HG03565 (cell line): ENCODE data around the gene GTF2I.
"Not testable (repeated sequence)": the region's sequence is repeated elsewhere in the genome, so short reads cannot be mapped to it uniquely, and the experiment has no call there.

Source experiments
- ATAC-seq: cut with Tn5 transposase; IDR thresholded peaks from one replicate; pipeline ENCODE4 v1.9.1; 2021; ENCODE audit warnings: mild to moderate bottlenecking, moderate library complexity; ENCODE audit not compliant: unreplicated experiment

Gene GTF2I

DNA sequence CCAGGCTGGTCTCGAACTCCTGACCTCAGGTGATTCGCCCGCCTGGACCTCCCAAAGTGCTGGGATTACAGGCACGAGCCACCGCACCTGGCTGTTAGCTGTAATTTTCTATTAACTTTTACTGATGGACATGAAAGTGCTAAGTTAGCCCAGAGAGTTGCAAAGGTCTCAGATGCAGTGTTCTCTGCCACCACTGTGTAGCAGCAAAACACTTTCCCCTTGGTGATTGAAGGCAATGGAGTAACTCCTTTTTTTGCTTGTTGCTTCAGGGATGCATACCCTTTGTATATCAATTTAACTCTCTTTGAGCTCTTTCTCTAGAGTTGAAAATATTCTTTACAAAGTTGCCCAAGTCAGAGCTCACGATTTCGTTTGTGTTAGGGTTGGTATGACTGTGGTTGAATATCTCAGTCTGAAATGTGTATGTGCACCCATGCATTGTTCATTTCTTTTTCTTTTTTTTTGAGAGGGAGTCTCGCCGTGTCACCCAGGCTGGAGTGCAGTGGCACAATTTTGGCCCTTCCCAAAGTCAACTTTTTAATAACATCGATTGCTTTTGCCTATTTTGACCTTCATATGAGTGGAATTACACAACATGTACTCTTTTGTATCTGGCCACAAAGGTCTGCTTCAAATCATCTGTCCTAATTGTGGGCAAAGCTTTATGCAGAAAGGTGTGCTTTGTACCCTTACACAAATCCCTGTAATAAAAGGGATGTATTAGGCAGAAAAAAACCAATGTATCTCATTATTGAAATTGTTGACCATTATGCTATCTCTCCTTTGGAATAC, 52.6 kb downstream of the GTF2I start:
- ATAC-seq = no peak

DNA sequence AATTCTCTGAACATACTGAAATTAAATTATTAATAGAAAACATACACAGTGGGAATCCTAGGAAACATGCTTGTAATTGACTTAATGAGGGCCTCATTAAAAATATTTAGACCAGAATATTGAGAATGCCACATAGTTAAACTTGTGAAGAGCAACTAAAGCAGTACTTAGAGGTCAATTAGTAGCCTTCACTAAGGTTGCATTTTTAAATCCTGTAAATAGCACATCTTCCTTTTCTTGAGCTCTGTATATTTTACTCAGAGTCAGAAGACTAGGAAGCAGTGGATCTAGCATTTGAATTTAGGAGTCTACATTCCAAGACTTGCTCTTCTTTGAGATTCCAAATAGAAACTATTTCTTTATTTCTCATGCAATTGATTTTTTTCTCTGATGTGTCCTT, 56.0 kb downstream of the GTF2I start:
- ATAC-seq = no peak

DNA sequence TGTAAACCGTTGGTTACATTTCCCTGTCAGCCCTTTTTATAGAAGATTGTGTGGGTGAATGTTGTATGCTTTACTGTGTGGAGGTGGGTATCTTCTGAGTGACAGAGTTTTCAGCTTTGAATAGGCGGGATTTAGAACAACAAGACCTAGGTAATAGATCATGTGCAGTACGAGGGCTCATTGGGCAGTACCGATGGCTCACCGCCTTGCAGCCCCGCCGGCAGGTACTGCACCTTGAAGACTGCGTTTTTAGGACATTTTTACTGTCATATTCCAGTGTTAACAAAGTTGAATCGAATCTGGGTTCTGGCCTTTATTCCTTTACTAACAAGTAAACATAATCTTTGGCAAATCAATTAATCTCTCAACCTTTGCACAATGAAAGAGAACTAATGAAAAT, 60.4 kb downstream of the GTF2I start:
- no peak for ATAC-seq

DNA sequence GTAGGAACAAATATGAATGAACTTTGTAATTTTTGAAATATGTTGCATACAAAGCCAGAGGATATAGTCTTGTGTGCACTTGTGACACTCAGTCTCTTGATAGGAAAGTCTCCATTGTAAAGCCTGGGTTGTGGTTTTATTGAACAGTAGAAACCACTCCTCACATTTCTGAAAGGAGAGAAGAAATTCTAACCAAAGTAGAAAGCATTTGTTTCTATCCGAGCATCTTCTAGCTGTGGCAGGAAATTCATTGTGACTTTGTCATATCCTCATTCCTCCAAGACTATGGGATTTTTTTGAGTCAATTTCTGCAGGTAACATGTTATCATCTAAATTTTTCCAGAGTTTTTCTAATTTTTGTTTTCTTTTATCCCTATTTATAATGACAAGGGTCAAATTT, 60.8 kb downstream of the GTF2I start:
- ATAC-seq = no peak

DNA sequence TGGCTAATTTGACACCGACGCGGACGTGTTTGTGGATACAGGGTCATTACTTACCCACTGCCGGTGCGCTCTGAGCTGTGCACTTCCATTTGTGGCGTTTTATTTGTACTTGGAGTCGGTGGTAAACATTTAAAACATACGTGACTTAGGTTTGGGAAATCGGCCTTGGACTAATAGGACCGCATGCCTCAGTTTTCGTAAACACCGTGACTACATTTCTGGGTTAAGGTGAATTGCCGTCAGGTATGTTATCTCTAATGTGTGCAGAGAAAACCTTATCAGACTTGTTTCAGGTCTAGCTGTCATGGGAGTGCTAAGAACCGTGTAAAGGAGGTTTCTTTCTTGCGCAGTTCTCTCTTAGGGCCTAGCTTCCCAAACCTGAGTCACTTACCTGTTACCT, 64.6 kb downstream of the GTF2I start:
- no peak for ATAC-seq

DNA sequence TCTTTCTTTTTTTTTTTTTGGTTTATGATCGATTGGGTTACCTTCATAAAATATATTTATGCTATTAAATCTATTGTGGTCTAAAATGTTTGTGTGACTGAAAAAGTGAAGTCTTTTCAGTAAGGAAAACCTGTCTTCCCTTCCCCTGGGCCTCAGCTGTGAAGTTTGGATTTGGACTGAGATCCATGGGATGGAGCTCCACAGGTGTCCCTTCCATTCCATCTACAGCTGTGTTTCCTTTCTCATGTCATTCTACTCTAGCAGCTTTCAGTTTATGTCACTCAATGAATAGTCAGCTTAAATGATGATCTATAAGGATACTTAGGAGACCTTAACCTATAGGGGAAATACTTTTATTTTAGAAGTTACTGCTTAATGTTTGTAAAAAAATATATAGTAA, 68.3 kb downstream of the GTF2I start:
- no peak for ATAC-seq

DNA sequence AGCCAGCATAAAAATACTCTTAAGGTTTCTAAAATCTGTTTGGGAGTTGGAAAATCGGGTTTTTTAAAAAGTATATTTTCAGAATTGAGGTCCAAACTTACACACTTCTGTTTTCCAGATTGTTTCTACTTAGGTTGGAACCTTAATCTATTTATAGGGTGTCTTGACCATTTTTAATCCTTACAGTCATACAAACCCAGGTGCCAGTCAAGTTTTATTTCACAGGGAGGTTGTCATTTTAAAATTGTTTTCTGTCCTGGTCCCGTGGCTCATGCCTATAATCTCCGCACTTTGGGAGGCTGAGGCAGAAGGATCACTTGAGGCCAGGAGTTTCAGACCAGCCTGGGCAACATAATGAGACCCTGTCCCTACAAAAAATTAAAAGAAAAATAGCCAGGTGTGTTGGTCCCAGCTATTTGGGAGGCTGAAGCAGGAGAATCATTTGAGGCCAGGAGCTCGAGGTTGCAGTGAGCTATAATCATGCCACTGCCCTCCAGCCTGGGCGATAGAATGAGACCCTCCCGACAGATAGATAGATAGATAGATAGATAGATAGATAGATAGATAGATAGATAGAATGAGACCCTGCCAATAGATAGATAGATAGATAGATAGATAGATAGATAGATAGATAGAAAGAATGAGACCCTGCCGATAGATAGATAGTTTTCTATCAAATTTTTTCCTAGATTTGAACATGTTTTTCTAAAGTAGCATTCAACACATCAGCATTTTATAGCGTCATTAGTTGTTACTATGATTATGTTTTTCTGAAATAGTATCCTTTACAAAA, 69.0 kb downstream of the GTF2I start:
- no peak for ATAC-seq

DNA sequence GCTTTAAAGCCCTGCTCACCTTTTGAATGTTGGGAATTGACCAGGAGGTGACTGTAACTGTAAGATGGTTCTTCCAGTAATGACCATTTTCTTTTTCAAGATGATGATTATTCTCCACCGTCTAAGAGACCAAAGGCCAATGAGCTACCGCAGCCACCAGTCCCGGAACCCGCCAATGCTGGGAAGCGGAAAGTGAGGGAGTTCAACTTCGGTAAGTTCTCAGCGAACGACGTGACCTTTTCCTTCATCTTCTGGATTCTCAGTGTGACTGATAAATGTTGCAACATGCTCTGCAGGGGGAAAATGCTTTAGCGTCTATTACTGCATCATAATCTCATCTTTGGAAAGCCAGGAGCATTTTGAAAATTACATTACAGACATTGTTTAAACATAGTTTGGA, 71.2 kb downstream of the GTF2I start:
- ATAC-seq = not testable (repeated sequence)

DNA sequence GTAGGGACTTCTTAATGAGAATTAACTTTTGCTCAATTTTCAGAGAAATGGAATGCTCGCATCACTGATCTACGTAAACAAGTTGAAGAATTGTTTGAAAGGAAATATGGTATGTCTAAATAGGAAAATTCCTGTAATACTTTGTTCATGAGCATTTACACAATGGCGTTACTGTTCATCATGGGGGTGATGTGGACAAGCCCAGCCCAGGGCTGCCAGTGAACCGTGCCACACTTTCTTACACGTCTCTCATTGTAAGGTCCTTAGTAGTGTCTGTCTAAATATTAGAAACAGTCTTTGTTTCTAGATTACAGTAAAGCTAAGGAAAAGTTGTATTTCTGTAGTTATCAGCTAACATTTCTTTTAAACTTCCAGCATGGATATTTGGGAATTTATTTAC, 72.7 kb downstream of the GTF2I start:
- ATAC-seq = not testable (repeated sequence)

DNA sequence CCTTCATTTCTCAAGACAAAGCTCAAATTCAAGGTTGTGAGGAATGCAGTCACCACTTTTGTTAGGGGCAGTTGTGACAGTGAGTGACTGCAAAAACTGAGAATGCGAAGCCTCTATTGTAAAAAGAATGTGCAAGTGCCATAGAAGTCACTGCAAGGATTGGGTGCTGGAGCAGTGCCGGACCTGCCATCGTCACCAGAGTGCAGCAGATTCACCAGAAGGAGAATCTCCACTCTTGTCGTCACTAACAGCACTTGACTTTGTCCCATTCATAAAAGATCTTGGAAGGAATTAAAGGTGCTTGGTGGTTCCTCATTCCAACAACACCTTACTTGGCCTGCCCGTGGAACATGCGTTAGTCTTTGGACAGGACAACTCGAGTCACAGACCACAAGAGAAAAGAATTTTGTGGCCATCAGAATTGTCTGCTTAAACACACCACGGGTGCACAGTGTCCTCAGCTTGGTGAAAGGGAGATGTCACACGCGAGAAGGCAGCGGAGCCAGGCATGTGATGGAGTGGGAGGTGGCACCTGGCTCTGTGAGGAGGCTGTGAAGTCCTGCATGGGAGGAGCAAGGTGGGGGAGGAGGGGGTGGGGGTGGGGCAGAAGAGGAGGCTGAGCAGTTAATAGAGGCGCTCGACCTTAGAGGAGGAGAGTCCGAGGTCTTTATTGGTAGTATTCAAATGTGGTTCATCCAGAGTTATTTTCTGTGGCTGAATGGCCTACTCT, 82.6 kb downstream of the GTF2I start:
- not testable (repeated sequence) for ATAC-seq

DNA sequence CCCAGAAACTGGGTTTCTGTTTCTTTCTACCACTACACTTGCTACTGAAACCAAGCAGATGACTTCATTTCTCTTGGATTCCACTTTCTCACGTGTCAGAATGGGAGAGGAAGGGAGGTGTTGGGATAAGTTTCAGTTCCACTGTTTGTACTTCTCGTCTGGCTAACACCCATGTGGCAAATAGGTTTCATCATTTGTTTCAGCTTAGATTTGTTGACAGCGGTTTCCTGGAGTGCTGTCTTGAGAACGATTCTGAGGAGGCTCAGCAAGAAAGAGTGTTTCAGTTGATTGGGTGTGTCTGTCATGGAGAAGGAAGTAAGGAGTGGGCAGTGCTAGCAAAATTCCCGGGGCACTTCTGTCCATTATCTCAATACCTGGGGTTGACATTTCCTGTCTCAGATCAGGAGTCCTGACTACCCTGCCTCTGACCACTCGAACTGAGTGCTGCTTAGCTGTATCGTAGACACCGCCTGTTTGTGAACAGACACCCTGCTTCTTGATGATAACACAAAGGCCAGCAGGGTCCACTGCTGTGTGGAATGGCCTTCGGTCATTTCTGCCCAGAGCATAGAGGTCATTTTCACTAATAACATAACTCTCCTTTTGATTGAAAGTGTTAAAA, 86.5 kb downstream of the GTF2I start:
- ATAC-seq = not testable (repeated sequence)

DNA sequence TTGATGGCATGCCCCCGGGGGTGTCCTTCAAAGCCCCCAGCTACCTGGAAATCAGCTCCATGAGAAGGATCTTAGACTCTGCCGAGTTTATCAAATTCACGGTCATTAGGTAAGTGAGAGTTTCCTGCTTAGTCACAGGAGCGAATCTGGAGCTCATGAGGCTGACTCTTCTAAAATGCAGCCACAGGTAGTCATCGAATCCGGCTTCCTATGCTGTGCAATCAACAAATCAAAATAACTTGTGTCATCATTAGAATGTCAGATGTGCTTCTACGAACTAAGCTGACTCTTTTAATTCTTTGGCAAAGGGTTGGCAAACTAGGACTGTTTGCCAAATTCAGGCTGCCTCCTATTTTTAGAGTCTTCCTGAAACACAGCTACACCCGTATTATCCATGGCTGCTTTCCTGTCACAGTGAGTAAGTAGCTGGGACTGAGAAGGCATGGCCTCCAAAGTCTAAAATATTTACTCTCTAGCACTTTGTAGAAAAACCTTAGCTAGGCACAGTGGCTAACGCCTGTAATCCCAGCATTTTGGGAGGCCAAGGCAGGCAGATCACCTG, 96.5 kb downstream of the GTF2I start:
- not testable (repeated sequence) for ATAC-seq

DNA sequence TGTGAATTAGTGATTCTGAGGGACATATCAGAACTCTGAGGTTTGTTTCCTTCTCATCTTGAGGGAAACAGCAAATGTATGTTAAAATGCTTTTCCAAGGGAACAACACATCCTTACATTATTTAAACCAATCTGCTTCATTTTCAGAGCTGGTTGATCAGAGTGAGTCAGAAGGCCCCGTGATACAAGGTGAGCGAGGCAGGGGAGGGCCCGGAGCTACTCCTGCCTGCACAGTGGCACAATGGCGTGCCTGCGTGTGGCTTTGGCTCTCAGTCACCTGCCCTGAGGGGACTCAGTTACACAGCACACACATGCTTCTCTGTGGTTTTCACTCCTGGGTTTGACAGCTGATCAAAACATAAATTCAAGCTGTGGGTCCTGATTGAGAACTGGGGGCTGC, 99.2 kb downstream of the GTF2I start:
- not testable (repeated sequence) for ATAC-seq

DNA sequence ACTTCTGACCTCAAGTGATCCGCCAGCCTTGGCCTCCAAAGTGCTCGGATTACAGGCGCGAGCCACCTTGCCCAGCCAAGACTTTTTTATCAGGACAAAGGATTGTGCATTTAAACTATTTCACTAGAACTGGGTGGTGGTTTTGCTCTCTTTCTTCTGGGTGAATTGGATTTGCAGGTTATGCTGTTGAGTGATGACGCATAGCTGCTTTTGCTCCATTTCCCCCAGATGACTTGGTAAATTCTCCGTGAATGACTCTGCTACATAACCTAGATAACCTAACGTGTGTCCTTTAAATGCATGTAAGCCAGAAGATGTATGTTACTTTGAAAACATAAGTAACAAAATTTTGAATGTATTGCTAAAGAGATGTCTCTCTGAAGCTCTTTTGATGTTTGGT, 100.8 kb downstream of the GTF2I start:
- ATAC-seq = not testable (repeated sequence)

DNA sequence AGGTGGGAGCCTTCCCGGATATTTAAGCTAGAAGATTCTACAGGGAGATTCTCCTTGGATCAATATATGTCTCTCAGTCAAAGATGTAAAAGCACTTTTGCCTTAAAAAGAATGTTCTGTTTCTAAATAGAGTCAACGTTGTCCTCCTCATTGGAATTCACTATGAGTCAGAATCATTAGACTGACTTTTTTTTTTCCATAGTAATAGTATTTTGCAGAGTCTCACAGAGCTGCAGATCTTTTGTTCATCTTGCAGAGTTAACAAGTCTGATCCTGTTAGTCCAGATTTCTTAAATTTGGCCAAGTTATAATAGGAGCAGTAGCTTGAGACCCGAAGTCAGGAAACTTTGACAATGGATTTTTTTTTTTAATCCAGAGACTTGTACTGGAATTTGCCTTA, 101.5 kb downstream of the GTF2I start:
- not testable (repeated sequence) for ATAC-seq

DNA sequence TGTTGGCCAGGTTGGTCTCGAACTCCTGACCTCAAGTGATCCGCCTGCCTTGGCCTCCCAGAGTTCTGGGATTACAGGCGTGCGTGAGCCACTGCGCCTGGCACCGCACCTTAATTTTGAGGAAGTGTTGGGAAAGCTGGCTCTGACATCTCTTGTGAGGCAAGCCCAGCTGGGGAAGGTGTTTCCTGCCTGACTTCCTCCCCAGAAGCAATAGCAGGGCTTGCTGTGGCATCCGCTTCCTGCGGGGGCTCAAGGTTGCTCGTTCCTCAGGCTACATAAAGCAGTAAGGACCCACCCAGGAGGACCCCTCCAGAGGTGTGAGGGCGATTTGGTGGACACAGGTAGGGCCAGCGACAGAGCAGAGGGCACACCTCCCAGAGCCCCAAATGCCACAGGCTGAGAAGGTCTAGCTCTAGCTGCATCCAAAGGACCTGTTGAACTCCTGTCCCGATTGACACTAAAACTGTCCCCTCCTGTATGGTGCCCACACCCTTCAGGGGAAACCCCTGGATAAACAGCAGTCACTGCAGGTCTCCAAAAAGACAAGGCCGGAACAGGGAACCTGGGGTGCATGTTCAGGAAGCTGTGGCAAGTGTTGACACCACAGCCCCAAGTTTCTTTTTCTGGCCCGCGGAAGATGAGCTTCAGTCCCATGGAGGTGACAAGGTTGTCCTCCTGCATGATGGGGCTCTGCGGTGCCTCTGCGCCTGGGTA, 107.8 kb downstream of the GTF2I start:
- not testable (repeated sequence) for ATAC-seq

DNA sequence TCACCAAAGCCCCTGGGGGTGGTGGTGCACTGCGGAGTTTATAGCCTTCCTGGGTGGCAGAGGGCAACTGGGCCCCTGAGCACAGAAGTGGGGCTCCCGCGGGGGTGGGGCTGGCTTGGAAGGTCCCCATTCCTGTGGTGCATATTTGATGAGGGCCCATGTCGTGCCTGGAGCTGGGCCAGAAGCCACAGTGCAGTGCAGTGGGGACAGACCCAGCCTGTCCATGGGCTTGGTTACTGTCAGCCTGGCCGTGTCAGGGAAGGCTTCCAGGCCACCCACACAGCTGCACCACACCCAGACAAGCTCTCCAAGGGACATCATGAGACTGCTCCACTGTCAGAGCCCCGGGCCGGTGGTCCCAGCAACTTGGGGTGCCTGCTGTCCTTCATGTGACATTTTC, 109.0 kb downstream of the GTF2I start:
- not testable (repeated sequence) for ATAC-seq

DNA sequence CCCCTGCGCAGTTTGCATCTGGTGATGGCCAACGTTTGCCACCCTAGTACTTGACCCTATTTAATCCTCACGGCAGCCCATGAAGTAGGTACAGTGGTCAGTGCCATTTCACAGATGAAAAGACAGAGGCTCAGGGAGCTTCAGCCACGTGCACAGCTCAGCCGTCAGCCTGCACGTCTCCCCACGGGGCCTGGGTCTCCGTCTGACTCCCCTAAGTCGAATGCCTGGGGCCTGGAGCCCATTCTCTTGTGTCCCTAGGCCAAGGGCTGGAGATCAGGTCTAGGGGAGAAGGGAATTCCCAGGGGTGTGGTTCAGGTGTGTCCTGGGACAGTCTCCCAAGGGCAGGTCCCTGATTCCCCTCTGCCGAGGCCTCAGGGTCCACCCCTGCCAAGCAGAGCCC, 109.5 kb downstream of the GTF2I start:
- ATAC-seq = not testable (repeated sequence)

DNA sequence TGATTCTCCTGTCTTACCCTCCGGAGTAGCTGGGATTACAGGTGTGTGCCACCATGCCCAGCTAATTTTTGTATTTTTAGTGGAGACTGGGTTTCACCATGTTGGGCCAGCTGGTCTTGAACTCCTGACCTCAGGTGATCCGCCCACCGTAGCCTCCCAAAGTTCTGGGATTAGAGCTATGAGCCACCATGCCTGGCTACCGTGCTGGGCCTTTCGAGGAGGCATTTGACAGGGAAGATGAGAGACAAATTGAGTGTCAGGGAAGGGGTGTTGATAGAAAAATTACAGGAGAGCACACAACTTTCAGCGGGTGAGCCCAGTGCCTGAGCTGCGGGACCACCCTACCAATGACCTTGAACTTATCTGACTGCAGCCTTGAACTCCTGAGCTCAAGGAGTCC, 112.5 kb downstream of the GTF2I start:
- not testable (repeated sequence) for ATAC-seq

DNA sequence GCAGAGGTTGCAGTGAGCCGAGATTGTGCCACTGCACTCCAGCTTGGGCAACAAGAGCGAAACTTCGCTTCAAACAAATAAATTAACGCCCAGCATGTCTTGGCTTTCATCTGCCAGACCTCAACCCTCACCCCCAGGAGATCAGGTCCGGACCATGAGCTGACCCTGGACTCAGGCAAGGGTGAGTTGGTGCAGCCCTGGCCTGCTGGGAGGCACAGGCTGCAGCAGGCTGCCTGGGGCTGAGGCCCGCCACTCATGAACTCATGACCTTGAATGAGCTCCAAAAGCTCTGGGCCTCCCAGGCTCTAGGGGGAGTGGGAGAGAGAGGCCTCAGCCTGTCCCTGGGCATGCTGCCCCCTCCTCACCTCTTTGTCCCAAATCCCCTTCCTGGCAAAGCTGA, 114.6 kb downstream of the GTF2I start:
- not testable (repeated sequence) for ATAC-seq
